DND-41 (cell line): ENCODE measurements around the gene SMYD1.

Experiments
- EZH2 ChIP-seq: IDR thresholded peaks from 3 replicates; pipeline ENCODE4 v1.6.1; 2012; ENCODE audit warnings: borderline replicate concordance, low read depth, mild to moderate bottlenecking, moderate library complexity, low read length, inconsistent platforms; ENCODE audit not compliant: severe bottlenecking
- TF ChIP-seq, protein P1 (sequence below): IDR thresholded peaks from 2 replicates; pipeline ENCODE4 v1.5.1; 2012; ENCODE audit warnings: borderline replicate concordance, low read length, moderate library complexity, mild to moderate bottlenecking; ENCODE audit not compliant: poor library complexity, severe bottlenecking; ENCODE audit errors: extremely low read depth

DNA sequence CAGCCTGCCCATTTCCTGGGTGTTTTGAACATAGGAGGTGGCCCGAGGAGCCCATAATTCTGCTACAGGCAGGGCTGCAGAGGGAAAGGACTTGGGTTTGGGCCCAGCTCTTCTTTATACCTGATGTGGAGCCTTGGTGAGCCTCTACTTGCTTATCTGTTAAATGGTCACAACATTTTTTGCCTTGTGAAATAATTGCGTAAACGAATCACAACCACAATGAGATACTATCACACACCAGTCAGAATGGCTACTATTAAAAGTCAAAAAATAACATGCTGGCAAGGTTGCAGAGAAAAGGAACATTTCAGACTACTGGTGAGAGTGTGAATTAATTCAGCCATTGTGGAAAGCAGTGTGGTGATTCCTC lies 64.4 kb downstream of the SMYD1 start:
- TF ChIP-seq, protein P1, sequence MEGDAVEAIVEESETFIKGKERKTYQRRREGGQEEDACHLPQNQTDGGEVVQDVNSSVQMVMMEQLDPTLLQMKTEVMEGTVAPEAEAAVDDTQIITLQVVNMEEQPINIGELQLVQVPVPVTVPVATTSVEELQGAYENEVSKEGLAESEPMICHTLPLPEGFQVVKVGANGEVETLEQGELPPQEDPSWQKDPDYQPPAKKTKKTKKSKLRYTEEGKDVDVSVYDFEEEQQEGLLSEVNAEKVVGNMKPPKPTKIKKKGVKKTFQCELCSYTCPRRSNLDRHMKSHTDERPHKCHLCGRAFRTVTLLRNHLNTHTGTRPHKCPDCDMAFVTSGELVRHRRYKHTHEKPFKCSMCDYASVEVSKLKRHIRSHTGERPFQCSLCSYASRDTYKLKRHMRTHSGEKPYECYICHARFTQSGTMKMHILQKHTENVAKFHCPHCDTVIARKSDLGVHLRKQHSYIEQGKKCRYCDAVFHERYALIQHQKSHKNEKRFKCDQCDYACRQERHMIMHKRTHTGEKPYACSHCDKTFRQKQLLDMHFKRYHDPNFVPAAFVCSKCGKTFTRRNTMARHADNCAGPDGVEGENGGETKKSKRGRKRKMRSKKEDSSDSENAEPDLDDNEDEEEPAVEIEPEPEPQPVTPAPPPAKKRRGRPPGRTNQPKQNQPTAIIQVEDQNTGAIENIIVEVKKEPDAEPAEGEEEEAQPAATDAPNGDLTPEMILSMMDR: no peak
- no peak for TF ChIP-seq EZH2
